Keratinocyte (primary cell): ENCODE data around the gene D2HGDH.

Experiments
- CTCF ChIP-seq, 3 experiments: IDR thresholded peaks in 1 of 3; conservative IDR thresholded peaks in 1 of 3; optimal IDR thresholded peaks in 1 of 3; 2 replicates in 2 of 3; 3 replicates in 1 of 3; pipeline versions ENCODE3 to v1.5.1; 2011; ENCODE audit warnings: low read length in 3 of 3, mild to moderate bottlenecking in 3 of 3, moderate library complexity in 2 of 3, control low read depth in 1 of 3, inconsistent platforms in 1 of 3; ENCODE audit not compliant: insufficient read depth in 2 of 3; ENCODE audit errors: extremely low read depth in 1 of 3
- EZH2 ChIP-seq: IDR thresholded peaks from one replicate; pipeline ENCODE4 v1.6.1; 2012; ENCODE audit warnings: inconsistent platforms, mild to moderate bottlenecking, low read length, moderate library complexity

GRCh38 chr2:241744028-241744754 lies 9.8 kb downstream of the D2HGDH start:
- no peak for TF ChIP-seq CTCF (optimal IDR thresholded peaks at IDR 0.05 in 1 of 3, IDR thresholded peaks at IDR 0.05 in 1 of 3, conservative IDR thresholded peaks at IDR 0.05 in 1 of 3; ENCODE audit: extremely low read depth in 1 of 3, insufficient read depth in 2 of 3, low read length in 3 of 3)
- TF ChIP-seq EZH2: no peak
